OCI-LY1 (cell line): ENCODE measurements around the gene CUX1.

Experiments
- H2AFZ ChIP-seq: fragments of 200-600 bp; sonication (generic), shearing (Covaris generic); 2 replicates; pipeline ENCODE4 v1.6.0; 2014; ENCODE audit warnings: antibody characterized with exemption, mild to moderate bottlenecking, low read length
- H3F3A ChIP-seq: fragments of 200-600 bp; sonication (generic), shearing (Covaris generic); 2 replicates; pipeline ENCODE4 v1.6.0; 2014; ENCODE audit warnings: mild to moderate bottlenecking, antibody characterized with exemption, low read length, moderate library complexity; ENCODE audit not compliant: insufficient read depth
- H3K27ac ChIP-seq: fragments of 200-600 bp; sonication (generic); 2 replicates; pipeline ENCODE4 v1.5.1; 2014; ENCODE audit warnings: low read length, mixed run types, mild to moderate bottlenecking, low read depth; ENCODE audit not compliant: poor library complexity, severe bottlenecking
- H3K27me3 ChIP-seq: fragments of 200-600 bp; sonication (generic); 2 replicates; pipeline ENCODE4 v1.6.0; 2014; ENCODE audit warnings: antibody characterized with exemption, mild to moderate bottlenecking, low read length, moderate library complexity; ENCODE audit not compliant: insufficient read depth
- H3K36me3 ChIP-seq: fragments of 200-600 bp; sonication (generic); 2 replicates; pipeline ENCODE4 v1.6.1; 2014; ENCODE audit warnings: mild to moderate bottlenecking, antibody characterized with exemption, low read length, moderate library complexity, mixed read lengths; ENCODE audit not compliant: insufficient read depth
- H3K4me1 ChIP-seq: fragments of 200-600 bp; sonication (generic); 2 replicates; pipeline ENCODE4 v1.5.1; 2014; ENCODE audit warnings: mild to moderate bottlenecking, low read length, moderate library complexity; ENCODE audit not compliant: insufficient read depth, severe bottlenecking
- H3K4me2 ChIP-seq: fragments of 200-600 bp; sonication (generic), shearing (Covaris generic); 2 replicates; pipeline ENCODE4 v1.6.1; 2014; ENCODE audit warnings: low read length
- H3K4me3 ChIP-seq: fragments of 200-600 bp; sonication (generic); 2 replicates; pipeline ENCODE4 v1.5.1; 2014; ENCODE audit warnings: low read length, low read depth, mild to moderate bottlenecking, mixed read lengths; ENCODE audit not compliant: poor library complexity, severe bottlenecking
- H3K79me2 ChIP-seq: fragments of 200-600 bp; shearing (Covaris generic); 2 replicates; pipeline ENCODE4 v1.6.1; 2016; ENCODE audit warnings: mixed run types, low read length, mixed read lengths; ENCODE audit not compliant: insufficient read depth
- H3K9ac ChIP-seq: fragments of 200-600 bp; sonication (generic), shearing (Covaris generic); 2 replicates; pipeline ENCODE4 v1.6.1; 2014; ENCODE audit warnings: mild to moderate bottlenecking, low read length, mixed read lengths
- H3K9me2 ChIP-seq: fragments of 200-600 bp; sonication (generic), shearing (Covaris generic); 2 replicates; pipeline ENCODE4 v1.6.1; 2014; ENCODE audit warnings: low read depth, mild to moderate bottlenecking, low read length, mixed read lengths
- H3K9me3 ChIP-seq: fragments of 200-600 bp; shearing (Covaris generic); 2 replicates; pipeline ENCODE4 v1.6.1; 2014; ENCODE audit warnings: low read length, mixed read lengths
- H4K20me1 ChIP-seq: fragments of 200-600 bp; sonication (generic), shearing (Covaris generic); 2 replicates; pipeline ENCODE4 v1.6.0; 2016; ENCODE audit warnings: mild to moderate bottlenecking, low read length; ENCODE audit not compliant: insufficient read depth
- CTCF ChIP-seq: fragments of 200-600 bp; sonication (generic), shearing (Covaris generic); IDR thresholded peaks from 2 replicates; pipeline ENCODE4 v1.5.1; 2017; ENCODE audit warnings: mild to moderate bottlenecking, antibody characterized with exemption, low read length, moderate library complexity, mixed read lengths
- EZH2 ChIP-seq: fragments of 200-600 bp; sonication (generic), shearing (Covaris generic); IDR thresholded peaks from 2 replicates; pipeline ENCODE4 v1.8.0; 2017; ENCODE audit warnings: borderline replicate concordance, mixed run types, mild to moderate bottlenecking, antibody characterized with exemption, low read length, moderate library complexity, mixed read lengths

The CUX1 gene

GRCh38 chr7:102288285-102288930, 471.0 kb downstream of the CUX1 start:
- Histone ChIP-seq H3K9ac (peak overlapping the region; percentile 92), H3K4me1 (peaks cover 78% of the 10 kb centered on the region), H3K4me2 (peak overlapping the region; percentile 99), H3K27me3 (peaks cover 5% of the 10 kb centered on the region; the same call in 1 of the 2 replicates), H3F3A (peaks cover 6% of the 10 kb centered on the region; the same call in 1 of the 2 replicates), H3K36me3 (peaks cover 4% of the 10 kb centered on the region; the same call in 1 of the 2 replicates), H3K27ac (peak overlapping the region; percentile 91), H2AFZ (no peak overlapping the region), H4K20me1 (no peaks in the 10 kb centered on the region), H3K9me3 (no peaks in the 10 kb centered on the region), H3K9me2 (no peaks in the 10 kb centered on the region), H3K79me2 (peaks cover 26% of the 10 kb centered on the region), H3K4me3 (peak overlapping the region; percentile 94)
- TF ChIP-seq EZH2 (no peak), CTCF (peak; percentile 76)

- Histone ChIP-seq H4K20me1 (no peaks in the 10 kb centered on the region), H3K27ac (peak overlapping the region; percentile 91), H3K9me2 (no peaks in the 10 kb centered on the region), H3K27me3 (peaks cover 5% of the 10 kb centered on the region; the same call in 1 of the 2 replicates), H3K4me1 (peaks cover 84% of the 10 kb centered on the region), H3K9me3 (no peaks in the 10 kb centered on the region), H3F3A (peaks cover 6% of the 10 kb centered on the region; the same call in 1 of the 2 replicates), H2AFZ (no peak overlapping the region), H3K9ac (peak overlapping the region; percentile 92), H3K36me3 (peaks cover 4% of the 10 kb centered on the region; the same call in 1 of the 2 replicates), H3K4me2 (peak overlapping the region; percentile 99), H3K79me2 (peaks cover 31% of the 10 kb centered on the region), H3K4me3 (peak overlapping the region; percentile 94)
- TF ChIP-seq EZH2 (no peak), CTCF (no peak)
Measured at GRCh38 chr7:102289057-102289456, 471.6 kb downstream of the CUX1 start.

GRCh38 chr7:102291056-102291915, 473.9 kb downstream of the CUX1 start:
- peak overlapping the region; percentile 21; the same call in 1 of the 2 replicates for H3K9ac ChIP-seq
- H3K9me2 ChIP-seq, result no peaks in the 10 kb centered on the region
- H3K9me3 ChIP-seq, result no peaks in the 10 kb centered on the region
- peak overlapping the region; percentile 91 for H3K27ac ChIP-seq
- H3K79me2 ChIP-seq, result peaks cover 31% of the 10 kb centered on the region
- H3F3A ChIP-seq, result peaks cover 6% of the 10 kb centered on the region; the same call in 1 of the 2 replicates
- H4K20me1 ChIP-seq, result no peaks in the 10 kb centered on the region
- H2AFZ ChIP-seq, result no peak overlapping the region
- H3K4me3 ChIP-seq, result peak overlapping the region; percentile 8
- H3K4me1 ChIP-seq, result peaks cover 85% of the 10 kb centered on the region
- TF ChIP-seq EZH2 (no peak), CTCF (no peak)
- H3K36me3 ChIP-seq, result peaks cover 7% of the 10 kb centered on the region; the same call in 1 of the 2 replicates
- no peaks in the 10 kb centered on the region for H3K27me3 ChIP-seq
- peak overlapping the region; percentile 59 for H3K4me2 ChIP-seq
